ENCODE results near the gene CARTPT. TPM values are rescaled to one million over a fixed set of nuclear protein-coding genes. Genes with fewer than 3 reads are reported as not detected.

The CARTPT gene
- total and polyA plus RNA-seq, 2 experiments from 2014 or later = not detected

DNA sequence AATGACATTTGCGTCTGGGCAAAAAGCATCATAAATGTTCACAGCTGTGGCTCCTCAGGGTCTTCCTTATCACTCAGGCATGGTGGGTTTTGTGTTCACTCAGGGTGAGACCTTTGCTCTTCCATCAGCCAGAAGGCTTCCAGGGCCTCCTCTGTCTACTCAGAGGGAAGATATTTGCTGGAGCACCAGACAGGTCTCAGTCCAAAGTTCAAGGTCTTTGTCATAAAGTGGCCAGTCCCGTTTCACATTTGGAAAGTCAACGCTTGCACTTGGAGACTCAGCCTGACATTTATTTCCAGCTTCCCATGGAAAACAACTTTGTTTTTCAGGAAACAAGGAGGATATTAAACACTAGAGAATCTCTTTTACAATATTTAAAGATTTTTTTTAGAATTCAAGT, 12.2 kb upstream of the CARTPT start:
- DNase-seq (ENCODE audit: low read depth in 1 of 2, low spot score in 1 of 2) = no peak
- Histone ChIP-seq H3K36me3 (no peaks in the 10 kb centered on the region), H3K27me3 (peaks cover 36% of the 10 kb centered on the region), H3K27ac (no peak overlapping the region), H3K9me3 (ENCODE audit: low read depth) (no peaks in the 10 kb centered on the region), H3K4me3 (no peak overlapping the region), H3K4me1 (ENCODE audit: low read depth) (peaks cover 5% of the 10 kb centered on the region)
- TF ChIP-seq, protein P1, sequence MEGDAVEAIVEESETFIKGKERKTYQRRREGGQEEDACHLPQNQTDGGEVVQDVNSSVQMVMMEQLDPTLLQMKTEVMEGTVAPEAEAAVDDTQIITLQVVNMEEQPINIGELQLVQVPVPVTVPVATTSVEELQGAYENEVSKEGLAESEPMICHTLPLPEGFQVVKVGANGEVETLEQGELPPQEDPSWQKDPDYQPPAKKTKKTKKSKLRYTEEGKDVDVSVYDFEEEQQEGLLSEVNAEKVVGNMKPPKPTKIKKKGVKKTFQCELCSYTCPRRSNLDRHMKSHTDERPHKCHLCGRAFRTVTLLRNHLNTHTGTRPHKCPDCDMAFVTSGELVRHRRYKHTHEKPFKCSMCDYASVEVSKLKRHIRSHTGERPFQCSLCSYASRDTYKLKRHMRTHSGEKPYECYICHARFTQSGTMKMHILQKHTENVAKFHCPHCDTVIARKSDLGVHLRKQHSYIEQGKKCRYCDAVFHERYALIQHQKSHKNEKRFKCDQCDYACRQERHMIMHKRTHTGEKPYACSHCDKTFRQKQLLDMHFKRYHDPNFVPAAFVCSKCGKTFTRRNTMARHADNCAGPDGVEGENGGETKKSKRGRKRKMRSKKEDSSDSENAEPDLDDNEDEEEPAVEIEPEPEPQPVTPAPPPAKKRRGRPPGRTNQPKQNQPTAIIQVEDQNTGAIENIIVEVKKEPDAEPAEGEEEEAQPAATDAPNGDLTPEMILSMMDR (IDR thresholded peaks at IDR 0.05; ENCODE audit: low read depth, low read length) = no peak

DNA sequence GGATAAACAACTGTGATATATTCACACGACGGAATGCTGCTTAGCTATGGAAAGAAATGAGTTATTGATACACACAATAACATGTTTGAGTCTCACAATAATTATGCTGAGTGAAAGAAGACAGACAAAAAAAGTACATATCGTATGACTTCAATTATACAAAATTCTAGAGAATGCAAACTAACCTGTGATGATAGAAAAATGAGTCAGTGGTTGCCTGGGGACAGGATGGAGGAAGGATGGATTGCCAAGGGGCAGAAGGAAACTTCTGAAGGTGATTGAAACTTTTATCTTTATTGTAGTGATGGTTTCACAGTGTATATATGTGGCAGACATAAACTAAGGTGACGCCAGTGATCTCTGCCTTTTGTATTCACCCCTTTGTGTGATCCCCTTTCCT, 7.5 kb upstream of the CARTPT start:
- H3K27me3 ChIP-seq = peaks cover 68% of the 10 kb centered on the region
- no peaks in the 10 kb centered on the region for H3K4me1 ChIP-seq (ENCODE audit: low read depth)
- H3K4me3 ChIP-seq = no peak overlapping the region
- no peak for DNase-seq (ENCODE audit: low read depth in 1 of 2, low spot score in 1 of 2)
- H3K36me3 ChIP-seq = no peaks in the 10 kb centered on the region
- no peaks in the 10 kb centered on the region for H3K9me3 ChIP-seq (ENCODE audit: low read depth)
- H3K27ac ChIP-seq = no peak overlapping the region
- TF ChIP-seq, protein P1 (IDR thresholded peaks at IDR 0.05; ENCODE audit: low read depth, low read length) = no peak

DNA sequence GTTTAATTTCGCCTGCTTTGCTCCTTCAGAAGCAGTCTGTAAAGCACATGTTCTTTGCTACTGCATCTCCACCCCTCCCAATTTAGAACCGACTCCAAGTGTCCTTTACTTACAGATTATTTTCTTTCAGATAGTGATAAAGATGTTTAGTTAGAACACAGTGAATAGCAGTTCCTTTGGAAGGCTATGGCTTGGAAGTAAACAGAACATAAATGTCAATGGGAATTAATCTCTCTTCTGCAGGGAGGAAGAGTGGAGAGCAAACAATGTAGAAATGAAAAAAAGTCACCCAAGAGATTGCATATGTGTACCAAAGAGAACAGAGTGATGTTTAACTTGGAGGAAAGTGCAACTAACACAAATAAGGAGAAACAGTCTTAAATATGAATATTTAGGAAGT, 4.2 kb upstream of the CARTPT start:
- DNase-seq (ENCODE audit: low read depth in 1 of 2, low spot score in 1 of 2) = no peak
- TF ChIP-seq, protein P1 (IDR thresholded peaks at IDR 0.05; ENCODE audit: low read depth, low read length) = no peak
- Histone ChIP-seq H3K36me3 (no peaks in the 10 kb centered on the region), H3K27ac (no peak overlapping the region), H3K4me3 (no peak overlapping the region), H3K9me3 (ENCODE audit: low read depth) (no peaks in the 10 kb centered on the region), H3K4me1 (ENCODE audit: low read depth) (no peaks in the 10 kb centered on the region), H3K27me3 (peaks cover 84% of the 10 kb centered on the region)

DNA sequence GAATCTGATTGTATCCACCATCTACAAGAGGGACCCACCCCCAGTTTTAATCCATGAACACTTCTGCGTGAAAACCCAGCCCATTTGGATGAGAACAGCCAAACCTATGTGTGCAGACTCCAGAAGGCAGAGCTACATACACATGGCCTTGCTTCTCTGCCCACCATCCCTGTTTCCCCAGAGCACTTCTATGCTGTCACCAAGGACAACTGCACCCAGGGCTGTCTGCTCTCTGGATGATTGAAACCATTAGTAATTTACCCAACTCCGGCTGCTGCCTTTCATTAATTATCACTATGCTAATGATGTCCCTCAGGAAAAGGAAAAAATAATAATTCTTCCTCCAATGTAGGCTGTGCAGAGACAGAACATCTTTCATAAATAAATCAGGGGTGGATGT, 8.9 kb downstream of the CARTPT start:
- H3K9me3 ChIP-seq (ENCODE audit: low read depth) = no peaks in the 10 kb centered on the region
- H3K27me3 ChIP-seq = peaks cover 30% of the 10 kb centered on the region
- no peaks in the 10 kb centered on the region for H3K36me3 ChIP-seq
- H3K4me3 ChIP-seq = no peak overlapping the region
- no peak overlapping the region for H3K27ac ChIP-seq
- DNase-seq (ENCODE audit: low read depth in 1 of 2, low spot score in 1 of 2) = no peak
- TF ChIP-seq, protein P1 (IDR thresholded peaks at IDR 0.05; ENCODE audit: low read depth, low read length) = no peak
- no peaks in the 10 kb centered on the region for H3K4me1 ChIP-seq (ENCODE audit: low read depth)

DNA sequence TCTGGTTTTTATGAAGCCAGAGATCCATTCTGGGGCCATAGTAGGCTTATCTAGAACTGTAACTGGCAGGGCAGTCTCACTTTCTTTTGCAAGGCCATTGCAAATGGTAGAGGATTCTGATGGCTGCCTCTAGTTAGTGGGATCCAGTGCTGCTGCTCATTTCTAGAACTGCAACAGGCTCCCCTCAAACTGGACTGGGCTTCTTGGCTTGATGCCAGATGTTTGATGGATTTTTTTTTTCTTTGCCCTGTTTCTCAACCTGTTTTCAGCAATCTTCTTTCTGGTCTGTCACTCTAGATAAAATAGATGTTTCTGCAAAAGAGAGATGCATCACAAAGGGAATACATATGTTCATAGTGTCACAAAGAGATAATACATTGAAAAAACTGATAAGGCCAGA, 11.9 kb downstream of the CARTPT start:
- Histone ChIP-seq H3K27me3 (peaks cover 14% of the 10 kb centered on the region), H3K9me3 (ENCODE audit: low read depth) (no peaks in the 10 kb centered on the region), H3K4me1 (ENCODE audit: low read depth) (no peaks in the 10 kb centered on the region), H3K36me3 (no peaks in the 10 kb centered on the region), H3K4me3 (no peak overlapping the region), H3K27ac (no peak overlapping the region)
- no peak for DNase-seq (ENCODE audit: low read depth in 1 of 2, low spot score in 1 of 2)
- TF ChIP-seq, protein P1 (IDR thresholded peaks at IDR 0.05; ENCODE audit: low read depth, low read length) = no peak

DNA sequence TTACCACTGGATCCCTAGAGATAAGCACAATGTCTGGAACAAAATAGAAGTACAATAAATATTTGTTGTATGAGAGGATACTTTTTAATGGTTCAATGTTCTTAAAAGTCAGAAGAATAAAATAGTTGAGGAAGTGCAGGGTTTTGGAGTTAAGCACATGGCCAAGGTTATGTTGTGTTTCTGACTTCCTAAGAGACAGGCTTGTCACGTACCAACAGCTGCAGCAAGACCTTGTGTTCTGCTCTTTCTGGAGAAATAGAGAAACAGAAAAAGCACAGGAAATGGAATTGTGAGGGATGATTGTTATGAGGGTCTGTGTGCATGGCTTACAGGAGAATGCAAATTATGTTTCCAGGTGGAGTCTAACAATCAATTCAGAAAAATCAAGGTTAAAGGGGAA, 12.9 kb downstream of the CARTPT start:
- H3K36me3 ChIP-seq = no peaks in the 10 kb centered on the region
- no peak overlapping the region for H3K27ac ChIP-seq
- H3K27me3 ChIP-seq = peaks cover 11% of the 10 kb centered on the region
- no peaks in the 10 kb centered on the region for H3K9me3 ChIP-seq (ENCODE audit: low read depth)
- no peak overlapping the region for H3K4me3 ChIP-seq
- H3K4me1 ChIP-seq (ENCODE audit: low read depth) = no peaks in the 10 kb centered on the region
- TF ChIP-seq, protein P1 (IDR thresholded peaks at IDR 0.05; ENCODE audit: low read depth, low read length) = no peak
- DNase-seq (ENCODE audit: low read depth in 1 of 2, low spot score in 1 of 2) = no peak

All from cardiac muscle cell (in vitro differentiated cells and primary cell).